K562 (cell line): Measurements from ENCODE around the gene ANKFN1. TPM values are rescaled to one million over a fixed set of nuclear protein-coding genes. Genes with fewer than 3 reads are reported as not detected.

Experiments
- ATAC-seq: fragments of 200-7000 bp; cut with Tn5 transposase; 3 replicates; pipeline ENCODE4 v1.9.1; 2020; ENCODE audit warnings: moderate library complexity
- BruUV-seq: library from RNA; stranded (reverse); fragments of 400-500 nt; replicated peaks from 2 replicates; lab custom pipeline; 2021; lab: Mats Ljungman, UMichigan
- CTCF ChIA-PET: fragments of 300-600 bp; formaldehyde crosslinking; extraction: SDS; loops from one replicate; lab custom pipeline; 2021; ENCODE audit warnings: low intra/inter-chr PET ratio; lab: Yijun Ruan, JAX
- POLR2A ChIA-PET: fragments of 300-600, 350-650 bp; sonication (Branson Sonifier 250); formaldehyde crosslinking; extraction: SDS; loops from one replicate; lab custom pipeline; 2021; ENCODE audit warnings: antibody characterized with exemption, inconsistent platforms; lab: Yijun Ruan, JAX
- DNase-seq, 4 experiments: peaks; one replicate each; pipeline versions ENCODE4 v3.0.0 to v3.0.0-alpha.2; 2011 to 2018; ENCODE audit warnings: low spot score in 3 of 4, mixed read lengths in 3 of 4; ENCODE audit errors: extremely low read depth in 1 of 4
- FAIRE-seq: peaks from 2 replicates; lab custom pipeline; 2011; peaks lifted over from hg19 to GRCh38; lab: Jason Lieb, UNC
- H2AFZ ChIP-seq: 2 replicates; pipeline ENCODE4 v1.6.0; 2011; ENCODE audit warnings: low read depth, low read length, control low read depth, inconsistent platforms
- H3K27ac ChIP-seq: fragments of 200-600 bp; 3 replicates; pipeline ENCODE4 v1.8.0; 2011; ENCODE audit warnings: low read depth, mild to moderate bottlenecking, control low read depth, inconsistent platforms, low read length, moderate library complexity, mixed read lengths; ENCODE audit errors: extremely low read depth
- H3K27me3 ChIP-seq, 2 experiments: fragments of 300-600 bp in 1 of 2; 2 replicates in 1 of 2; 3 replicates in 1 of 2; pipeline versions ENCODE4 v1.6.0 to v1.8.0; 2011; ENCODE audit warnings: inconsistent platforms in 2 of 2, low read length in 2 of 2, mild to moderate bottlenecking in 1 of 2, mixed read lengths in 1 of 2, moderate library complexity in 1 of 2; ENCODE audit not compliant: control insufficient read depth in 2 of 2, insufficient read depth in 2 of 2
- H3K36me3 ChIP-seq: fragments of 300-600 bp; 3 replicates; pipeline ENCODE4 v1.8.0; 2011; ENCODE audit warnings: mild to moderate bottlenecking, low read length, inconsistent platforms; ENCODE audit not compliant: control insufficient read depth, insufficient read depth
- H3K4me1 ChIP-seq, 2 experiments: fragments of 200-600 bp in 1 of 2; replicated peaks in 1 of 2; 2 replicates in 1 of 2; 3 replicates in 1 of 2; pipeline versions ENCODE4 v1.5.1 to v1.8.0; 2011; ENCODE audit warnings: inconsistent platforms in 2 of 2, low read length in 2 of 2, mild to moderate bottlenecking in 1 of 2, mixed read lengths in 1 of 2, moderate library complexity in 1 of 2; ENCODE audit not compliant: control insufficient read depth in 2 of 2, insufficient read depth in 2 of 2
- H3K4me2 ChIP-seq: 2 replicates; pipeline ENCODE4 v1.6.1; 2011; ENCODE audit warnings: low read length, control low read depth, inconsistent platforms, mixed read lengths; ENCODE audit not compliant: insufficient read depth
- H3K4me3 ChIP-seq: fragments of 200-600 bp; sonication (generic), shearing (Covaris generic); 2 replicates; pipeline ENCODE4 v1.5.1; 2016; ENCODE audit warnings: control low read depth, inconsistent platforms
- H3K79me2 ChIP-seq: fragments of 200-600 bp; 3 replicates; pipeline ENCODE4 v1.8.0; 2011; ENCODE audit warnings: low read length, inconsistent platforms; ENCODE audit not compliant: control insufficient read depth, insufficient read depth
- H3K9ac ChIP-seq, 2 experiments: 2 replicates each; pipeline versions ENCODE4 v1.6.0 to v1.6.1; 2011; ENCODE audit warnings: low read depth in 2 of 2, low read length in 2 of 2, control low read depth in 1 of 2, inconsistent platforms in 1 of 2, mild to moderate bottlenecking in 1 of 2, mixed read lengths in 1 of 2; ENCODE audit not compliant: insufficient read depth in 1 of 2
- H3K9me1 ChIP-seq: one replicate; pipeline ENCODE4 v1.6.0; 2011; ENCODE audit warnings: inconsistent platforms, mild to moderate bottlenecking, low read length, moderate library complexity; ENCODE audit not compliant: control insufficient read depth, insufficient read depth
- H3K9me3 ChIP-seq: replicated peaks from 2 replicates; pipeline ENCODE4 v1.5.1; 2011; ENCODE audit warnings: low read depth, low read length, inconsistent platforms; ENCODE audit not compliant: control insufficient read depth, insufficient read depth
- H4K20me1 ChIP-seq: replicated peaks from 2 replicates; pipeline ENCODE4 v1.6.1; 2011; ENCODE audit warnings: low read length, inconsistent platforms, mixed read lengths; ENCODE audit not compliant: control insufficient read depth, insufficient read depth
- ATF2 ChIP-seq: sonication (generic); formaldehyde crosslinking; IDR thresholded peaks from 2 replicates; pipeline ENCODE4 v1.8.1; 2022; ENCODE audit warnings: missing genetic modification reagents
- CBX2 ChIP-seq: fragments of 200-600 bp; sonication (generic); IDR thresholded peaks from one replicate; pipeline ENCODE4 v1.6.1; 2012; ENCODE audit warnings: mild to moderate bottlenecking, low read length, inconsistent platforms; ENCODE audit not compliant: insufficient read depth, poor library complexity, severe bottlenecking
- EHMT2 ChIP-seq: fragments of 450-650 bp; IDR thresholded peaks from 2 replicates; pipeline ENCODE4 v1.6.1; 2018; ENCODE audit warnings: antibody characterized with exemption
- MCM3 ChIP-seq: fragments of 450-650 bp; IDR thresholded peaks from 2 replicates; pipeline ENCODE4 v1.6.1; 2016
- RAD51 ChIP-seq: fragments of 450-650 bp; IDR thresholded peaks from 2 replicates; pipeline ENCODE4 v1.7.1; 2016; ENCODE audit warnings: low read depth, mild to moderate bottlenecking, borderline replicate concordance
- RB1 ChIP-seq: fragments of 450-650 bp; IDR thresholded peaks from 2 replicates; pipeline ENCODE4 v1.6.1; 2017; ENCODE audit warnings: low read depth, mild to moderate bottlenecking
- SUPT5H ChIP-seq: fragments of 450-650 bp; IDR thresholded peaks from 2 replicates; pipeline ENCODE4 v1.6.1; 2016
- U2AF2 ChIP-seq: fragments of 200-400 bp; formaldehyde crosslinking; optimal IDR thresholded peaks from 2 replicates; pipeline ENCODE3; 2017; ENCODE audit warnings: low read depth, mild to moderate bottlenecking, low read length
- ZNF12 ChIP-seq: sonication (generic); formaldehyde crosslinking; IDR thresholded peaks from 2 replicates; pipeline ENCODE4 v1.4.0; 2020; ENCODE audit warnings: mild to moderate bottlenecking, missing genetic modification reagents
- WGBS: fragments of 100-300 bp; shearing (Covaris generic); methylation state at CpG from one replicate; pipeline ENCODE4 v1.1.6; 2016; ENCODE audit warnings: low coverage, mixed read lengths; ENCODE audit not compliant: insufficient coverage; ENCODE audit errors: missing lambda C conversion rate; 5-methylcytosine and 5-hydroxymethylcytosine counted together
- in situ Hi-C: fragments of 300-500 bp; cut with MboI; formaldehyde crosslinking; loops from 4 replicates; pipeline ENCODE4 v1.15.0; 2018; ENCODE audit warnings: inconsistent platforms, mixed read lengths
- intact Hi-C: fragments of 100-400 bp; cut with micrococcal nuclease; formaldehyde crosslinking; loops from 2 replicates; pipeline ENCODE4 v1.14.2; 2022
- polyA plus RNA-seq, 8 experiments: library from polyadenylated mRNA; depleted of rRNA in 4 of 8; stranded (reverse) in 5 of 8; unstranded in 3 of 8; fragments of >200 nt; fragmentation: Nextera tagmentation in 2 of 8; fragmentation: Illumina TruSeq in 1 of 8; extraction: Ambion mirVana in 2 of 8; extraction: Trizol in 1 of 8; gene quantifications; 2 replicates each; pipeline versions ENCODE4 v1.2.1 to v1.2.3, GENCODE V29; 2011 to 2014; ENCODE audit warnings: inconsistent platforms in 1 of 8, missing spikeins in 1 of 8
- total RNA-seq, 7 experiments: library from RNA; depleted of rRNA in 6 of 7; stranded (reverse); fragments of >200 nt in 6 of 7; fragmentation: Illumina TruSeq in 2 of 7; extraction: Trizol in 2 of 7; gene quantifications; 2 replicates each; pipeline versions ENCODE4 v1.2.1 to v1.2.3, GENCODE V29; 2011 to 2021; ENCODE audit warnings: low replicate concordance in 1 of 7

ANKFN1 gene
- total and polyA plus RNA-seq, 9 of the 15 experiments (the other 6 are each of a cell fraction or from before 2014, with no cell fraction given): 0.04 to 0.39 (median 0.15) TPM; not detected in 1

GRCh38 chr17:56325313-56326000, 172.2 kb downstream of the ANKFN1 start:
- ATAC-seq (no peak), DNase-seq (no peak)
- intact Hi-C loops: loop anchor here (10.0 kb wide), 1 partner anchor 201 kb away; no protein-coding TSS in a partner anchor
- TF ChIP-seq MCM3 (no peak), ZNF12 (no peak), U2AF2 (no peak), ATF2 (CRISPR knock-in tag) (no peak)
- TF ChIP-seq, all 486 proteins: peak for 0
- no peaks in the 10 kb centered on the region for H3K9me3 ChIP-seq
- H3K79me2 ChIP-seq: no peaks in the 10 kb centered on the region
- H4K20me1 ChIP-seq: no peaks in the 10 kb centered on the region
- no peak overlapping the region for H3K4me3 ChIP-seq
- H3K36me3 ChIP-seq: no peaks in the 10 kb centered on the region
- no peaks in the 10 kb centered on the region for H3K9me1 ChIP-seq
- H3K4me1 ChIP-seq: no peaks in the 10 kb centered on the region
- no TSS peak for BruUV-seq
- no peak overlapping the region for H3K27ac ChIP-seq
- H3K9ac ChIP-seq: no peak overlapping the region
- H3K4me2 ChIP-seq: no peak overlapping the region
- H2AFZ ChIP-seq: no peak overlapping the region
- WGBS: under 1% methylated on average over 13 of the region's 13 CpGs
- CTCF ChIA-PET: no interaction called here
- no peak for FAIRE-seq
- POLR2A ChIA-PET: no interaction called here
- in situ Hi-C loops: no loop called here
- H3K27me3 ChIP-seq: no peaks in the 10 kb centered on the region

- H3K4me3 ChIP-seq: no peak overlapping the region
- whole genome bisulfite sequencing: 0% methylated on average over 5 of the region's 5 CpGs
- H3K9me1 ChIP-seq: no peaks in the 10 kb centered on the region
- no peaks in the 10 kb centered on the region for H3K79me2 ChIP-seq
- no peaks in the 10 kb centered on the region for H4K20me1 ChIP-seq
- H3K4me1 ChIP-seq: no peaks in the 10 kb centered on the region
- DNase-seq (no peak), ATAC-seq (no peak), FAIRE-seq (no peak)
- no peak overlapping the region for H2AFZ ChIP-seq
- POLR2A ChIA-PET: no interaction called here
- BruUV-seq: no TSS peak
- no peak for TF ChIP-seq RB1
- TF ChIP-seq RAD51: no peak
- TF ChIP-seq SUPT5H: no peak
- TF ChIP-seq EHMT2: no peak
- TF ChIP-seq CBX2: no peak
- CTCF ChIA-PET: no interaction called here
- H3K27ac ChIP-seq: no peak overlapping the region
- in situ Hi-C loops: no loop called here
- no peak overlapping the region for H3K4me2 ChIP-seq
- H3K27me3 ChIP-seq: no peaks in the 10 kb centered on the region
- H3K36me3 ChIP-seq: no peaks in the 10 kb centered on the region
- intact Hi-C loops: loop anchor here (10.0 kb wide), 1 partner anchor 201 kb away; no protein-coding TSS in a partner anchor
- H3K9me3 ChIP-seq: no peaks in the 10 kb centered on the region
- no peak overlapping the region for H3K9ac ChIP-seq
Measured at GRCh38 chr17:56326001-56326359, 172.7 kb downstream of the ANKFN1 start.
